ENCODE data around the gene LCE3A. TPM values are rescaled to one million over a fixed set of nuclear protein-coding genes. Genes with fewer than 3 reads are reported as not detected.
"Not testable (repeated sequence)": the region's sequence is repeated elsewhere in the genome, so short reads cannot be mapped to it uniquely, and the experiment has no call there.

Gene LCE3A
- total RNA-seq, 1 experiment from 2014 or later: not detected

- Mint-ChIP-seq H3K4me3 (ENCODE audit: low read depth, unreplicated experiment) (no peak within 1 kb of the TSS), H3K27ac (ENCODE audit: unreplicated experiment) (no peak within 1 kb of the TSS), H3K9me3 (ENCODE audit: low read depth, unreplicated experiment) (no peaks in the 10 kb centered on the region), H3K4me1 (ENCODE audit: low read depth, unreplicated experiment) (no peaks in the 10 kb centered on the region), H3K27me3 (ENCODE audit: unreplicated experiment) (peaks cover 44% of the 10 kb centered on the region), H3K36me3 (ENCODE audit: insufficient read depth, unreplicated experiment) (no peaks in the 10 kb centered on the region)
- CTCF ChIA-PET: no interaction called here
- no TSS peak for BruUV-seq (replicated peaks)
- DNase-seq: no peak
- no peak for TF ChIP-seq CTCF (IDR thresholded peaks at IDR 0.05; ENCODE audit: unreplicated experiment)
- intact Hi-C loops (cut with micrococcal nuclease; ENCODE audit: unreplicated experiment): no loop called here
Observed at GRCh38 chr1:152580433-152580832, 42.5 kb downstream of the LCE3A start, which contains the start of gene LCE3D. LCE3D (minus strand) TSS chr1:152580516; CDS start chr1:152579936, 580 bp downstream.

- H3K27ac Mint-ChIP-seq (ENCODE audit: unreplicated experiment); BruUV-seq (replicated peaks); H3K4me1 Mint-ChIP-seq (ENCODE audit: low read depth, unreplicated experiment); intact Hi-C loops (cut with micrococcal nuclease; ENCODE audit: unreplicated experiment); H3K9me3 Mint-ChIP-seq (ENCODE audit: low read depth, unreplicated experiment); H3K4me3 Mint-ChIP-seq (ENCODE audit: low read depth, unreplicated experiment); H3K36me3 Mint-ChIP-seq (ENCODE audit: insufficient read depth, unreplicated experiment); DNase-seq: not testable (repeated sequence)
- CTCF ChIA-PET: interaction anchor here (0.5 to 0.6 kb wide), 2 partner anchors 99 to 704 kb away, joined by 4 to 5 read pairs; no protein-coding TSS in a partner anchor
- H3K27me3 Mint-ChIP-seq (ENCODE audit: unreplicated experiment): peaks cover 53% of the 10 kb centered on the region
Observed at GRCh38 chr1:152579526-152579925, 43.4 kb downstream of the LCE3A start.

- DNase-seq: no peak
- H3K9me3 Mint-ChIP-seq (ENCODE audit: low read depth, unreplicated experiment): no peaks in the 10 kb centered on the region
- BruUV-seq (replicated peaks): no TSS peak
- TF ChIP-seq CTCF (IDR thresholded peaks at IDR 0.05; ENCODE audit: unreplicated experiment): no peak
- H3K27ac Mint-ChIP-seq (ENCODE audit: unreplicated experiment): no peak overlapping the region
- H3K4me1 Mint-ChIP-seq (ENCODE audit: low read depth, unreplicated experiment): no peaks in the 10 kb centered on the region
- intact Hi-C loops (cut with micrococcal nuclease; ENCODE audit: unreplicated experiment): no loop called here
- CTCF ChIA-PET: interaction anchor here (0.6 kb wide), 1 partner anchor 1248 kb away, joined by 6 read pairs; no protein-coding TSS in a partner anchor
- H3K27me3 Mint-ChIP-seq (ENCODE audit: unreplicated experiment): peaks cover 59% of the 10 kb centered on the region
- H3K4me3 Mint-ChIP-seq (ENCODE audit: low read depth, unreplicated experiment): no peak overlapping the region
- no peaks in the 10 kb centered on the region for H3K36me3 Mint-ChIP-seq (ENCODE audit: insufficient read depth, unreplicated experiment)
Observed at GRCh38 chr1:152577168-152577567, 45.7 kb downstream of the LCE3A start.

Other genes starting within 250 kb of the LCE3A start
- gene CRNN, start 208.8 kb downstream of the LCE3A start, total RNA-seq (2022): not detected in 2 replicates
- not detected in 2 replicates for gene LCE5A, start 112.3 kb downstream of the LCE3A start, total RNA-seq (2022)
- gene CRCT1, start 108.6 kb downstream of the LCE3A start, total RNA-seq (2022): not detected in 2 replicates
- not detected in 2 replicates for gene LCE3E, start 56.3 kb downstream of the LCE3A start, total RNA-seq (2022)
- gene LCE3D, start 42.6 kb downstream of the LCE3A start, total RNA-seq (2022): not detected in 2 replicates
- not detected in 2 replicates for gene LCE3C, start 22.9 kb downstream of the LCE3A start, total RNA-seq (2022)
- gene LCE3B, start 9.3 kb downstream of the LCE3A start, total RNA-seq (2022): not detected in 2 replicates
- not detected in 2 replicates for gene LCE2D, start 40.3 kb upstream of the LCE3A start, total RNA-seq (2022)
- not detected in 2 replicates for gene LCE2C, start 52.2 kb upstream of the LCE3A start, total RNA-seq (2022)
- not detected in 2 replicates for gene LCE2B, start 63.0 kb upstream of the LCE3A start, total RNA-seq (2022)
- not detected in 2 replicates for gene LCE2A, start 75.2 kb upstream of the LCE3A start, total RNA-seq (2022)
- not detected in 2 replicates for gene LCE4A, start 85.1 kb upstream of the LCE3A start, total RNA-seq (2022)
- not detected in 2 replicates for gene KPRP, start 134.9 kb upstream of the LCE3A start, total RNA-seq (2022)
- not detected in 2 replicates for gene LCE1F, start 152.0 kb upstream of the LCE3A start, total RNA-seq (2022)
- gene LCE1E, start 163.2 kb upstream of the LCE3A start, total RNA-seq (2022): not detected in 2 replicates
- gene LCE1D, start 173.6 kb upstream of the LCE3A start, total RNA-seq (2022): not detected in 2 replicates
- gene LCE1C, start 183.5 kb upstream of the LCE3A start, total RNA-seq (2022): not detected in 2 replicates
- gene LCE1B, start 188.9 kb upstream of the LCE3A start, total RNA-seq (2022): not detected in 2 replicates
- gene LCE1A, start 204.4 kb upstream of the LCE3A start, total RNA-seq (2022): not detected in 2 replicates
- gene LCE6A, start 219.8 kb upstream of the LCE3A start, total RNA-seq (2022): not detected in 2 replicates
- not detected in 2 replicates for gene LCE7A, start 236.9 kb upstream of the LCE3A start, total RNA-seq (2022)